Measurements from ENCODE around the gene GNPAT.

Gene GNPAT

DNA sequence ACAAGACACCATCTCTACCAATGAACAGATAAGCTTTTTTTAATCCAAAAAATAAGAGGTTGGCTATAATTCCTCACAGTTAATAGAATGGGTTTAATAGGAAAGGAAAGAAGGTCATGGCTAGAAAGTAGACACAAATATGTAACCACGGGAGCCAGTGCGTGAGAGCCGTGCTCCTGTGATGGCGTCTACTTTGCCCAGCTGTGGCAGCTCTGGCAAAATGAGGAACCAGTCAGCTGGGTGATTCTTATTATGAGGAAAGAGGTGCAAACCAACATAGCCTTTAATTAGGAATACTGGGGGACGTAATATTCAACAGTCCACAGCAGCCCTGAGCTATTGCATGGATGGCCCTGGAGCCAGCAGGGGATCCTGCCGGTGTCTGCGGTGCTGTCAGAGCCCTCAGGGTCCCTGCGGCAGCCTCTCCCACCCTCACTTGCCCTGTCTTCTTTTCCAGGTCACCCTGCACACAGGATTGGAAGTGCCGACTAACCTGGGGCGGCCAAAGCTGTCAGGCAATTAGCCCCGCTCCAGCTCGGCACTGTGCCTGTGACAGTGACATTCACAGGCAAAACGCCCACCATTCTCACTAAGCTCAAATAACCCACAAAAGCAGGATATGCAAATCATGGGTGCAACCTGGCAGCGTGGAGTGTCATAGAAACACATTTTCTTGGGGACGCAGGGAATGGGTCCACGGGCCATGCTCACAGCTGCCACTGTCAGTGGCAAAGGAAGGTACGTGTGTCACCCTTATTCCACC, 25.9 kb upstream of the GNPAT start:
- DNase-seq, result no peak

DNA sequence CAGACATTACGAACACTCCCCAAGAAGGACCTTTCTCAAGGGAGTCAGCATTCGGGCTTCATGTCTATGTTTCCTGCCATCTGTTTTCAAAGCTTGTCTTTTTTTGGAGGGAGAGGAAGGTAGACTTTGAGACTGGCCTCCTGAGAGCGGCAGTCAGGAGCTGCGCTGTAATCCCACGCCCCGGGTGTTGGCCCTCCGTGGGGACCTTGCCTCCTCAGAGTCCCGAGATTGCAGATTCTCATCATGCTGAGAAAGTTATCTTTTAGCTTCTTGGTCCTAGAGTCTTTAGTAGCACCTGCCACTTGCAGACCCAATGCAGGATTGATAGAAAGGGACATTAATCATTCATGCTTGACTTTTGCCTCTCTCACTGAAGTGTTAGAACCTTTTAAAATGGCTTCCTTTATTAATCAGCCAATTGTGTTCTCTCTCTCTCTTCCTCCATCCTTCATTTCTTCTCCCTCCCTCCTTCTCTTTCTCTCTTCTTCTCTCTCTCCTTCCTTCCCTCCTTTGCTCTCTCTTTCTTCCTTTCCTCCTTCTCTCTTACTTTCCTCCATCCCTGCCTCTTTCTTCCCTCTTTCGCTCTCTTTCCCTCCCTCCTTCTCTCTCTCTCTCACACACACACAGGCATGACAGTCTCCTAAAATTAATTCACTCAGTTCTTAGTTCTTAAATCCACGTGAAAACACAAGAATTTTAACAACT, 25.2 kb upstream of the GNPAT start:
- no peak for DNase-seq

DNA sequence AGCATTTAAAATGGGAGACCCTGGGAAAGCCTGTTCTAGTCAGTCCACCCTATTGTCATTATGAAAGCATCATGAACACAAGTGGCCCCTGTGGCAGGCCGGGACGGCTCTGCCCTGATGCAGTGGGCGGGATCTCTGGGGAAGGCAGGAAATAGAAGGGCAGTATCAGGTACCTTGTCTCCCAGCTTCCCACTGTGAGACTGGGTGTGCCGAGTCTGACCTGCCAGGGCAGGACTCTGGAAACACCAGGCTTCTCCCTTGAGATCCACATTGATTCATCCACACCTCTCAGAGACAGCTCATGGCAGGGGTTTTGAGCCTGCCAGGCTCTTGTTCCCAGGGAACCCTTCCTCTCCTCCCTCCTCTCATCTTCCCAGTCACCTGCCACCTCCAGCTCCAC, 24.5 kb upstream of the GNPAT start:
- no peak for DNase-seq

DNA sequence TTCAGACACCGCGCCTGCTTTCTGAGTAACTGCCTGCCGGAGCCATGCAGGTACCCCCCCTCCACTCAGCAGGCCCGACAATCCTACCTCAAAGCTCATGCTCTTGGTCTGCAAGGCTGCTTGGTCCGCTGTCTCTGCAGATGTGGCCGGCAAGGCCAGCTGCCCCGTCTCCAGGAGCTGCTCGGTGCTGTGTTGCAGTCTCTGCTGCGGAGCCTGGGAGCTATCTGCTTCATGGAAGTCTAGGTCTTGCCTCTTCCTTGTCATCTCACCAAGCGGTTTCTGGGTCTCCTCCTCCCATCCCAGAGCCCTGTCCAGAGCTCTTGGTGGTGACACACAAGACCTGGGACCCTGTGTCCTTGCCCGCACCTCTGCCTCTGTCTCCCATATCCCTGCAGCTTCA, 24.0 kb upstream of the GNPAT start:
- DNase-seq, result no peak

DNA sequence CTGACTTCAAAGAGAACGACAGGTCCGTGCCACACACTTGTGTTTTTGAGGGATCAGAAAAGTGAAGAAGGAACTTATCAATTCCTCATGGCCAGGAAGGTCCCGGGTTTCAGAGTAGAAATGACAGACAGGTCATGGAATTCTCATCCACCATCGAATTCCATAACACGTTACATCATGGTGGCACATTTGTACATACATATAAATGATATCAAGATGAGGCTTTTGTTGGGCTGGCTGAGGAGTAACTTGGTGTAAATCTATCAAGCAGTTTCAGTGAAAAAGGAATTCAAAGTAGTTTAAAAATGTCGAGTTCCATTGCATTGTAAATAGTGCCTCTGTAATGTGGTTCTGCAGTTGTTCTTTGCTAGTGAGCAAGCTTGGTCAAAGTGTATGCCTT, 22.9 kb upstream of the GNPAT start:
- no peak for DNase-seq

DNA sequence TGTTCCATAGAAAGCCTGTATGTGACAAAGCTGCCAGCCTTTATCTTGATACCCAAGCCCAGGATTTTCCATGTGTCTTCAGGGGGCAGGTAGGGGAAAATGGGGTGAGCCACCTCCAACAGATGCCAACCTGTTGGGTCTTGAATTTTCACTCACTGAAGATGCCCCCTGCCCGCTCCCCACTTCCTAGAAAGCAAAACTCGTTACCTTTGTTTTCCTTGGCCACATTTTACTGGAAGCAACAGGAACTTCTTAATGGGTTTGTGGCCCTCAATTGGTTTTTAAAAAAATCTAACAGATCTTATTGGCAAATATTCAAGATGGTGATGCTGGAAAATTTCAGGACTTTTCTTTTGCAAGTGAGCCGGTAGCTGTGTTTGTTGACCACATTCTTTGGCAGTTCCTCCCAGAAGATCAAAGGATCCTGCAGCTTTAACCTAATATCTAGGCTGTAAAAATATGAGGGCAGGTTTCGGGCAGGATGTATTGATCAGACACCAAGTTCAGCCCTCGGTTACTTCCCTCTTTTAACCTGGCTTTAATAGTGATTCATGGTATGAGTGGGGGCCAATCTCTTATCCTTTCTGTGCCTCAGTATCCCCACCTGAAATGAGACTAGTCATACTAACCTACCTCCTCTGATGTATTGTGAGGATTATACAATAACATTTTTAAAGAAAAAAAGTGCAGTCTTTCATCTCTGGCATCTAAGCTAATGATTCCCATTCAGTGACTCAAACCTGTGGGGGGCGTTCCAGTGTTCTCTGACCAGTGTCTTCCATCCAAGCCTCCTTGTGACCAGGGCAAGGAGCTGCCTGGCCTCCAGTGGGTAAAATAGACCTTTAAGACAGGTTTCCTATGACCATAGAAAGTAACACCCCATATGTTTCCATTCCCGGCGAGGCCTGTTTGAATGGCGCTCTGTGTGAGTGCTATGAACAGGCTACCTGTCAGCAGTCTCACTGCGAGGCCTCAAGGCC, 21.3 kb upstream of the GNPAT start:
- DNase-seq, result no peak

DNA sequence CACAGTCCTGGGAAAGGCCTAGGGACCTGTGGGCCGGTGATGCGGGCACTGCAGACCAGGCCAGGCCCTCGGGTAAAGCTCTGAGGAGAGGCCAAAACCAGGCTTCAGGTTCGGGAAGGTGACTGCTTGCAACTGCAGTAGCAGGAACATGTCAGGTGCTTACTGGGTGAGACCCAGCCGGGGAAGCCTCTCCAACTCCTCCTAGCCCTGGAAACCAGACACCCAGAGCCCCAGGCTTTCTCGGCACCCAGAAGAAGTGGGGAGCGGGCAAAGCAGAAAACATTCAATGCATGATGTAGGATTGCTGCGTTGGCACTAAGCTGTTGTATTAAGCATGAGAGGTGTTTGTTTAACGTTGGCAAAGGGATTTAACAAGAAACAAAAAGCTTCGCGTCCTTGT, 20.2 kb upstream of the GNPAT start:
- DNase-seq, result no peak

DNA sequence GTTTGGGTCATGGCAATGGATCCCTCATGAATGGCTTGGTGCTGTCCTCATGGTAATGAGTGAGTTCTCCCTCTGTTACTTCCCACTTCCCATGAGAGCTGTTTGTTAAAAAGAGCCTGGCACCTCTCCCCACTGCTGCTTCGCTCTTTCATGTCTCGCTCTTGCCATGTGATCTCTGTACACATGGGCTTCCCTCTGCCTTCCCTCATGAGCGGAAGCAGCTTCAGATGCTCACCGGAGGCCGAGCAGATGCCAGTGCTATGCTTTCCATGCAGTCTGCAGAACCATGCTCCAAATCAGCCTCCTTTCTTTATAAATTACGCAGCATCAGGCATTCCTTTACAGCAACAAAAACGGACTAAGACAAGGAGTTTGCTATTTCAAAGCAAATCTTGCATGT, 14.9 kb upstream of the GNPAT start:
- DNase-seq, result no peak

DNA sequence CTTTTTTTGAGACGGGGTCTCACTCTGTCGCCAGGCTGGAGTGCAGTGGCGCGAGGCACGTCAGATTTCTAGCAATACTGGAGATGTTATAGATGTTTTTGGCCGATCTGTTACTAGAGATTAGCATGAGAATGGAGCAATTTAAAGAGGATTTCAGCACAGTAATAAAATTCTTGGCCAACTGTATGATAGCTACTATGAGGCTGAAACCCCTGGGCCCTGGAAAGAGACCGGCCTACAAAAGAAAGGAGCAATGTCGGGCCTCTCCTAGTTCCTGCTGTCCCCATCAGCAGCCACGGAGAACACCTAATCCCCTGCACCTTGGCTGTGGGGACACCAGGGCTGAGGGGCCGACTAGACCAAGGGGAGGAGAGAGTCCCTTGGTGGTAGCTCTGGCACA, 9.5 kb upstream of the GNPAT start:
- DNase-seq, result no peak

DNA sequence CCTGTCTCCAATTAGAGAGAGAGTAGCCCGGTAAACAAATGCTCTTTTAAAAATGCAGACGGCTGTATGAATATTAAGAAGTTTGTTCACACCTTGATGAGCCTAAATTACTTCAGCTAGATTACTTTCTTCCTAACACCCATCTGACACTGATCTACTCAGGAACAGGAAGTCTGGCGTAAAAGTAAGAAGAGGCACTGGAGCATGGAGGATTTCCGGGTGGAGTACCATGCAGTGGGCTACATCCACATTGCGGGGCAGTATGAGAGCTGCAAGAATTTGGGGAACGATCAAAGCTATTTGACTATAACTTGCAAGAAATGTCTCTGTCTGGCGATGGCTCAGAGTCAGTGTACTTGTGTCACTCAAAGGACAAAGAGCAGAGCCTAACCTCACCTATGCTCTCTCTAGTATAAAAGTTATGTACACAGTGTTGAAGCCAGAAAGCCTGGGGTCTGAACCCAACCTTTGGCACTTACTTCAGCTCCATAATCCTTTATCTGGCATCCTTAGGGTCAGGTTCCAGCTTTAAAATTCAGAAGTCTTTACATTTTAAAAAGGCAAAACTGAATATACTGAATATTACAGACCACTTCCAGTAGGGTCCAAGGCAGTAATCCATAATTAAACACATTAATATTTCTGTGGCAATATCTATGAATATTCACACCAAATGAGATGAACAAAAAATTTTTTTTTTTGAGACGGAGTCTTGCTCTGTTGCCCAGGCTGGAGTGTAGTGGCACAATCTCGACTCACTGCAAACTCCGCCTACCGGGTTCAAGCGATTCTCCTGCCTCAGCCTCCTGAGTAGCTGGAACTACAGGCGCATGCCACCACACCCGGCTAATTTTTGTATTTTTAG, 7.9 kb upstream of the GNPAT start:
- no peak for DNase-seq

DNA sequence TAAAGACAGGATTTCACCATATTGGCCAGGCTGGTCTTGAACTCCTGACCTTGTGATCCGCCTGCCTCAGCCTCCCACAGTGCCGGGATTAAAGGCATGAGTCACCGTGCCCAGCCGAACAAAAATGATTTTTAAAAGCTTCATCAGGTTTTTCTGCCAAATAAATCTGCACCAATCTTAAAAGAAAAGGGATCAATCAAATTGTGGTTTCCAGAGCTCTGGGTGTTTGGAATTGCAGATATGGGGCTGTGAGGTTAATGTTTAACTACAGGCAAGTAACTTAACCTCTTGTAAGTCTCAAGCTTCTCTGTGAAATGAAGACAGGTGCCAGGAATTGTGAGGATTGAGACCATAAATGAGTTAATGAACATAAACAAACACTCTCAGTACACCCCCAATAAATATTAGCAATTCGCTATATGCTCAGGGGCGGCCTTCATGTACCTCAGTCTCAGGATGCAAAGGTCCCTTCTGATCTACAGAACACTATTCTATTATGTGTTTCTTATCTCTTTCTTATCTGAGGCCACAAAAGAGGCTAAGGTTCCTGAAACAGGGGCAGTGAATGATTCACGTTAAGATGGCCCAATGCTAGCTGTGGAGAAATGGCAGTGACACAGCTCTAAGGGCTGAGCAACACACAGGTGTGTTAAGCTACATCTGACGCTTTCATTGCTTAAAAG, 7.1 kb upstream of the GNPAT start:
- no peak for DNase-seq

DNA sequence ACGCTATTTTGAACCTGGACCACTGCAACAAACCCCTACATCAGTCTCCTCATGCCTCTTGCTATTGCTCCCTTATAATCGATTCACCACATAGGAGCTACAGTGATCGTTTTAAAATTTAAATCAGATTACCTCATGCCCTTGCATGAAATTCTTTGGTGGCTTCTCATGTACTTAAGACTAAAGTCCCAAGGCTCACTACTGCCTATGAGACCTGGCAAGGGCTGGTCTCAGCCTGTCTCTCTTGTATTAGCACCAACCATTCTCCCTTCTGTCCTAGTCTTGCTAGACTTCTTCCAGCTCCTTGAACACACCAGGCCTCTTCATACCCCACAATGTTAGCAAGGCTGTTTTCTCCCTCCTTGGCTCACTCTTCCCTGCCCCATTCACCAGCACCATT, 6.5 kb upstream of the GNPAT start:
- no peak for DNase-seq

DNA sequence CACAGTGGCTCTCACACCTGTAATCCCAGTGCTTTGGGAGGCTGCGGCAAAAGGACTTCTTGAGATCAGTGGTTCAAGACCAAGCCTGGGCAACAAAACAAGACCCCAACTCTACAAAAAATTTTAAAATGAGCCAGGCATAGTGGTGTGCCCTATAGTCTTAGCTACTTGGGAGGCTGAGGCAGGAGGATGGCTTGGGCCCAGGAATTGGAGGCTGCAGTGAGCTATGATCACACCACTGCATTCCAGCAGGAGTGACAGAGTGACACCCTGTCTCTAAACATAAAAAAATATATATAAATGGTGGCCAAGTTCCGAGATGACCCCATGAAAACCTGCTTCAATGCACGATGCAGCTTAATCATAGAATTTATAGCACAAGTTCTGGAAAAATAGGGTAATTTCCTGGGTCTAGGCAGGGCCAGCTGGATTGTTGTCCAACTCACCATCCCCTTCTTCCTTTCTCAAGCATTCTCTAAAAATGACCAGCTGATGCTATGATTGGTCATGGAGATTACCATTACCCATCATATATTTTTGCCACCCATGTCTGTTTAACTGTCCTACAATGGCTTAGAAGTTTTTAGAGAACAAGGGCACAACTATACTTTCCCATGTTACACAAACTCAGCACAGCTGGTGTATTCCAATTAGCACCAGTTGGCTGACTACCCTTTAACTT, 5.3 kb upstream of the GNPAT start:
- no peak for DNase-seq

DNA sequence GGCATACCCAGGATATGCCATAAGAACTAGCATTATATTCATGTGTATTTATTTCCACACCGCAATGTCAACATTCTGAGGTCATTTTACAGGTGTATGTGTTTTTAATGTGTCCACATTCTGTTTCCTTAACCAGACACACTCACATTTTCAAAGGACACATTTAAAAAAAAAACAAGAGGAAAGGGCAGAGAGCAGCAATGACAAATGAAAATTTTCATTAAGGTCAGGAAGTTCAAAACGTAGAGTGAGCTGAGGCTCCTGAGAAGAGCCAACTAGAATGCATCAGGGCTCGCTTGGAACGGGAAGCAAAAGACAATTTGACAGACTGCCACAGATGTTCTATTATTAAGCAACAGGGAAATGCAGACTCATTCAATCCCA, 4.8 kb upstream of the GNPAT start:
- DNase-seq, result no peak

DNA sequence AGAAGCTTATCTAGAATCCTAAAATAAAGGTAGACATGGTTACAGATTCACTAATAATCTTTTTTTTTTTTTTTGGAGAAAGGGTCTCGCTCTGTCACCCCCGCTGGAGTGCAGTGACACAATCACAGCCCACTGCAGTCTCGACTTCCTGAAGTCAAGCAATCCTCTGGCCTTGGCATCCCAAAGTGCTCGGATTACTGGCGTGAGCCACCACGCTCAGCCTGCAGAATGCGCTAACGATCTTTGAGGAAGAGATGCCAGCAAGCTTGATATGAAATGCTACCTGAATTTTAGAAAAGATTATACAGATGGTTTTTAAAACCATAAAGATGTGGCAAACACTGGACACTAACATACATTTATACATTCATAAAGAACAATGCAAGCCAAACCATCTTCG, 4.1 kb upstream of the GNPAT start:
- DNase-seq, result no peak

DNA sequence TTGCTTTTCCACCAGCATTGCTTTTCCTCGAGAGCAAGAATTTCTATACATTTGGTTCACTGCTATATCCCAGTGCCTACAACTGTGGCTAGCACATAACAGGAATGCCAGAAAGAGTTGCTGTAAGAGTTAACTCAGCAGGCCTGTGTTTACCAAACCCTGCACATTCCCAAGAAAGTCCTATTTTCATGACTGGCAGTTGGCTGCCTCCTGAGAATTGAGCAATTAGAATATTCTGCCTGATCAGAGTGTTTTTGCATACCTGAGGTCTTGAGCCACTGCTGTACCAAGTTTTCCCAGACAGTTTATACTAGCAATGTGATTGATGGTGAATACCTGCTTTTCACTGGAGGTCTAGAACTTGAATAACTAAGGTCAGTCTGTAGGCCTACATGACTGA, 2.7 kb upstream of the GNPAT start:
- DNase-seq, result no peak

DNA sequence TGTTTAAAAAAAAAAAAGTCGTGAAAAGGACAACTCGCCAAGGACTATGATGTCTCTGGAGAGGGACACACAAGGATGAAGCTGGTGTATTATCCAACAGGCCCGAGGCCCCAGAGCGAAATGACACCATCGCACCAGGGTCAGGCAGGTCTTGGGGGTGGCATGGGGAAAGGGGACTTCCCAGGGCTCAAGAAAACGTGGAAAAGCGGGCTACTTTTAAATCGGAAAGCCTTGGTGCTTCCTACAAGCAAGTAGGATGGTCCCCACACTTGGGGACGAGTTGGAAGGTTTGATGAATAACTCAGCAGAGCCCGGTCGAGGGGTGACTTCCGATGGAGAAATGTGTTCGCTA, 505 bp upstream of the GNPAT start:
- no peak for DNase-seq

DNA sequence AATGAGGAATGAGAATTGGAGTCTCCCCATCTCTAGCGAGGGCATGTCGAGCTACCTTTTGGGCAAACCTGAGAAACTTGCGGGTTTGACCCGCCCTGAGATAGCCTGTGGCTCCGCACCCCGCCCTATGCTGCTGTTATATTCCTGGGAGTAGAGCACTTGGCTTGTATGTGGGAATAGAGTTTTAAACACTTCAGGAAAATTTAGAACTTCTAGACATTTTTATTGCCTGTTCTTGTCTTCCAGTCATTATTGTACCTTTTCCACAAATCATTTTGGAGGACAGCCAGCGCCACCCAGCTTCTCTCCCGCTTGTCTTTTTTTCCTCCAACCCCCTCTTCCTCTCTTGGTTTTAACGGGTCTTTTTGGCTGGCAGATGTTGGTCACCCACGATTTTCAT, 738 bp downstream of the GNPAT start:
- peak; percentile 21 for DNase-seq

DNA sequence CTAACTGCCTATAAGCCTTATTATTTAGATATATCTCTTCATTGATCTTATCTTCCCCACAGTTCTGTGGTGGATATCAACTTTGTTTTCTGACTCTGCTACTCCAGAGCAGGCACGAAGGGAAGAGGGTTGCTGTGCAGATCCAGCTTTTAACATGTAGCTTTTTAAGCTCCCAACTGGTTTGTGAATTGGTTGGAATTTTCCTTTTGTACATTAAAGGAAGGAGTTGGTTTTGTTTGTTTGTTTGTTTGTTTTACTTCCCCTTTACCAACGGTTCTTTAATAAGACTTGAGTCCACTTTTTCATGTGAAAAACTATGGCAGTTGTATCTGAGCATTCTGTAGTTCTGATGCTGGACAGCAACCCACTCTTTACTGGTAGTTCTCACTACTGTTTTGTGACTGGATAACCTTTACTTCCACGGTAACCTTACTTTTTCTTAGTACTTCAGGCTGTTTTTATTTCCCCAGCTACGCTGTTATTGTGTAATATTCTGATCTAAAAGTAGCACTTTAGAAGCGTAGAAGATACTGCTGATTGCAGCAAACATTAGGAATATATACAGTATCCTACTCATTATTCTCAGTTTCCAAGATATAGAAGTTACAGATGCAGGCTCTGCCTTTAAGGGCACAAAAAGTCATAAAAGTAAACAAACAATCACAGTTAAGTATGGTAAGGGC, 1.6 kb downstream of the GNPAT start:
- DNase-seq, result no peak

DNA sequence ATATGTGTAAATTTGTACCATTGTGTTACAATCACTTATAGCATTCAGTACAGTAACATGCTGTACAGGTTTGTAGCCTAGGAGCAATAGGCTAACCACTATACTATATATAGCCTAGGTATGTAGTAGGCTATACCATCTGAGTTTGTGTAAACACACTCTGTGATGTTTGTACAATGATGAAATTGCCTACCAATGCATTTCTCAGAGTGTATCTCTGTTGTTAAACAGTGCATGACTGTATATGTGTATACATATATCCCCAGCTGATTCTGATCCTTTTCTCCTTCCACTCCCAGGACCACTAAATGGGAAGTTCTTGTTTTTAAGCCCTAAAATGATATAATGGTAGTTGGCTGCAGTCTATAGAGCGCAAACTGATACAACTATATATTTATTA, 7.8 kb downstream of the GNPAT start:
- DNase-seq, result no peak

DNA sequence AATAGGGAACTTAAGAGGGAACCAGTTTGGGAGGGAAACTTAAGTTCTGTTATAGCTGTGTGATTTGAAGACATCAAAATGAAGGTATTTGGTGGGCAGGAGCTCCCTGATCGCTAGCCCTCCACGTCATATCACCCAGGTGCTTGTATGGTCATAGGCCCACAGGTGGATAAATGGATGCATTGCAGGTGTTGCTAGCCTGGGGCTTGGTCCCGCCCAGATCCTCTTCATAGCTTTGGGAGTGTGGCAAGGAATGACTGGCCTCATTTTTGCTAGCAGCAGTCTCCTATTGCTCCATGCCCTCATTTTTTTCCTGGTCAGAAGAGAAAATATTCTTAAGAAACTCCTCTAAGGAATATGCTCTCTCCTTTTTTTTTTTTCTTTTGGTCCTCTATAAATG, 11.3 kb downstream of the GNPAT start:
- DNase-seq, result no peak
